Activated CD4-positive, alpha-beta T cell treated with anti-CD3 and anti-CD28 coated beads for 36 hours (primary cell): ENCODE results near the gene SLC22A7. TPM values are rescaled to one million over a fixed set of nuclear protein-coding genes. Genes with fewer than 3 reads are reported as not detected.

ENCODE experiments used
- ATAC-seq: fragments of 200-7000 bp; cut with Tn5 transposase; one replicate; pipeline ENCODE4 v1.10.0; 2021; ENCODE audit warnings: mild to moderate bottlenecking, moderate library complexity
- CTCF ChIA-PET: fragments of 350-600 bp; sonication (Branson Sonifier 250); formaldehyde crosslinking; loops from one replicate; lab custom pipeline; 2021; ENCODE audit warnings: antibody characterized with exemption; lab: Charles Lee
- POLR2A ChIA-PET: fragments of 350-600 bp; sonication (Branson Sonifier 250); formaldehyde crosslinking; loops from one replicate; lab custom pipeline; 2021; ENCODE audit warnings: antibody characterized with exemption, inconsistent platforms; lab: Charles Lee
- DNase-seq: peaks from one replicate; pipeline ENCODE4 v3.0.0-alpha.2; 2020
- H3K27ac Mint-ChIP-seq: one replicate; pipeline ENCODE4 v1.8.0; 2021; ENCODE audit warnings: mixed read lengths
- H3K27me3 Mint-ChIP-seq: one replicate; pipeline ENCODE4 v1.8.0; 2021; ENCODE audit warnings: mixed read lengths
- H3K36me3 Mint-ChIP-seq: one replicate; pipeline ENCODE4 v1.8.0; 2021; ENCODE audit warnings: low read depth, mixed read lengths
- H3K4me1 Mint-ChIP-seq: one replicate; pipeline ENCODE4 v1.8.0; 2021; ENCODE audit warnings: mixed read lengths
- H3K4me3 Mint-ChIP-seq: one replicate; pipeline ENCODE4 v1.8.0; 2021; ENCODE audit warnings: mild to moderate bottlenecking, moderate library complexity, mixed read lengths
- H3K9me3 Mint-ChIP-seq: one replicate; pipeline ENCODE4 v1.8.0; 2021; ENCODE audit warnings: low read depth, mixed read lengths
- intact Hi-C, 2 experiments: fragments of 100-400 bp; cut with DNase I in 1 of 2; cut with micrococcal nuclease in 1 of 2; formaldehyde crosslinking; loops; one replicate each; pipeline versions ENCODE4 v1.14.2 to v1.15.1; 2022 to 2024; cut with DNase I, micrococcal nuclease
- total RNA-seq, 2 experiments: library from RNA; stranded (reverse); gene quantifications; one replicate each; pipeline ENCODE4 v1.2.3, GENCODE V29; 2021

Gene SLC22A7
- not detected for total RNA-seq

GRCh38 chr6:43297644-43298564, at the start of gene SLC22A7:
TSS of gene SLC22A7 (plus strand) at chr6:43298260. CDS start at chr6:43298359, 99 bp downstream.
- Mint-ChIP-seq H3K4me3 (no peak within 1 kb of the TSS), H3K4me1 (no peaks in the 10 kb centered on the region), H3K9me3 (no peaks in the 10 kb centered on the region), H3K27me3 (peaks cover 4% of the 10 kb centered on the region), H3K27ac (no peak within 1 kb of the TSS), H3K36me3 (no peaks in the 10 kb centered on the region)
- intact Hi-C loops = no loop called here
- DNase-seq = no peak
- ATAC-seq = no peak
- POLR2A ChIA-PET = no interaction called here
- CTCF ChIA-PET = interaction anchor here (1.0 kb wide), 1 partner anchor 34 kb away, joined by 3 read pairs; no protein-coding TSS in a partner anchor

- DNase-seq (no peak), ATAC-seq (no peak)
- POLR2A ChIA-PET = no interaction called here
- no peak overlapping the region for H3K4me3 Mint-ChIP-seq
- H3K36me3 Mint-ChIP-seq = no peaks in the 10 kb centered on the region
- no peaks in the 10 kb centered on the region for H3K9me3 Mint-ChIP-seq
- CTCF ChIA-PET = interaction anchor here (0.5 to 0.7 kb wide), 2 partner anchors 14 to 257 kb away, joined by 3 to 4 read pairs; no protein-coding TSS in a partner anchor
- peaks cover 25% of the 10 kb centered on the region for H3K4me1 Mint-ChIP-seq
- H3K27ac Mint-ChIP-seq = no peak overlapping the region
- H3K27me3 Mint-ChIP-seq = peaks cover 18% of the 10 kb centered on the region
- intact Hi-C loops = loop anchor here in 1 of 2 experiments (5.0 kb wide), 1 partner anchor 76 kb away; the partner anchor contains the start of gene SRF
These were observed 49.3 kb upstream of the SLC22A7 start for GRCh38 chr6:43248791-43249190.

- CTCF ChIA-PET = interaction anchor here (0.7 to 1.3 kb wide), 3 partner anchors 16 to 22 kb away, joined by 3 read pairs; partner anchors contain the start of gene DNPH1
- POLR2A ChIA-PET = no interaction called here
- no peaks in the 10 kb centered on the region for H3K36me3 Mint-ChIP-seq
- no peak overlapping the region for H3K4me3 Mint-ChIP-seq
- H3K4me1 Mint-ChIP-seq = peaks cover 32% of the 10 kb centered on the region
- H3K27ac Mint-ChIP-seq = no peak overlapping the region
- intact Hi-C loops = no loop called here
- ATAC-seq = no peak
- H3K27me3 Mint-ChIP-seq = peaks cover 18% of the 10 kb centered on the region
- no peaks in the 10 kb centered on the region for H3K9me3 Mint-ChIP-seq
- peak; percentile 53 for DNase-seq
These were observed 47.1 kb upstream of the SLC22A7 start for GRCh38 chr6:43250992-43251373.

- no peaks in the 10 kb centered on the region for H3K9me3 Mint-ChIP-seq
- peaks cover 22% of the 10 kb centered on the region for H3K4me1 Mint-ChIP-seq
- ChIA-PET POLR2A (interaction anchor here (0.7 kb wide), 1 partner anchor 506 kb away, joined by 3 read pairs; no protein-coding TSS in a partner anchor), CTCF (interaction anchor here (0.7 to 1.7 kb wide), 6 partner anchors 11 to 1000 kb away, joined by 3 to 6 read pairs (median 4); partner anchors contain the start of gene DNPH1)
- no peak overlapping the region for H3K4me3 Mint-ChIP-seq
- DNase-seq (no peak), ATAC-seq (no peak)
- H3K36me3 Mint-ChIP-seq = no peaks in the 10 kb centered on the region
- H3K27ac Mint-ChIP-seq = no peak overlapping the region
- intact Hi-C loops = no loop called here
- peaks cover 18% of the 10 kb centered on the region for H3K27me3 Mint-ChIP-seq
These were observed 44.7 kb upstream of the SLC22A7 start for GRCh38 chr6:43253401-43253800.

GRCh38 chr6:43254138-43254817, 43.8 kb upstream of the SLC22A7 start:
- DNase-seq (peak; percentile 65), ATAC-seq (peak; percentile 87)
- Mint-ChIP-seq H3K36me3 (no peaks in the 10 kb centered on the region), H3K9me3 (no peaks in the 10 kb centered on the region), H3K27ac (no peak overlapping the region), H3K4me1 (peaks cover 22% of the 10 kb centered on the region), H3K27me3 (peaks cover 18% of the 10 kb centered on the region), H3K4me3 (no peak overlapping the region)
- ChIA-PET CTCF (interaction anchor here (0.6 to 1.7 kb wide), 3 partner anchors 12 to 186 kb away, joined by 3 to 4 read pairs (median 3); no protein-coding TSS in a partner anchor), POLR2A (interaction anchor here (0.7 kb wide), 1 partner anchor 507 kb away, joined by 3 read pairs; no protein-coding TSS in a partner anchor)
- intact Hi-C loops = no loop called here

- H3K9me3 Mint-ChIP-seq = no peaks in the 10 kb centered on the region
- ATAC-seq (no peak), DNase-seq (no peak)
- peaks cover 22% of the 10 kb centered on the region for H3K4me1 Mint-ChIP-seq
- H3K27ac Mint-ChIP-seq = no peak overlapping the region
- H3K4me3 Mint-ChIP-seq = no peak overlapping the region
- no peaks in the 10 kb centered on the region for H3K36me3 Mint-ChIP-seq
- intact Hi-C loops = no loop called here
- ChIA-PET CTCF (interaction anchor here (0.6 to 1.5 kb wide), 2 partner anchors 25 to 185 kb away, joined by 3 to 5 read pairs; partner anchors contain the start of gene DNPH1), POLR2A (no interaction called here)
- peaks cover 18% of the 10 kb centered on the region for H3K27me3 Mint-ChIP-seq
These were observed 43.2 kb upstream of the SLC22A7 start for GRCh38 chr6:43254846-43255245.

- POLR2A ChIA-PET = interaction anchor here (0.7 kb wide), 1 partner anchor 223 kb away, joined by 3 read pairs; no protein-coding TSS in a partner anchor
These were observed 42.5 kb upstream of the SLC22A7 start for GRCh38 chr6:43255408-43256054.

GRCh38 chr6:43256670-43257366, 41.2 kb upstream of the SLC22A7 start:
- Mint-ChIP-seq H3K4me3 (no peak overlapping the region), H3K4me1 (peaks cover 13% of the 10 kb centered on the region), H3K9me3 (no peaks in the 10 kb centered on the region), H3K27me3 (peaks cover 6% of the 10 kb centered on the region), H3K36me3 (no peaks in the 10 kb centered on the region), H3K27ac (no peak overlapping the region)
- ChIA-PET CTCF (interaction anchor here (0.9 to 1.5 kb wide), 2 partner anchors 27 to 57 kb away, joined by 3 to 5 read pairs; partner anchors contain the start of gene DNPH1), POLR2A (no interaction called here)
- ATAC-seq (no peak), DNase-seq (no peak)
- intact Hi-C loops = no loop called here

More at GRCh38 chr6:43255408-43256054, 42.5 kb upstream of the SLC22A7 start:
- Mint-ChIP-seq H3K27ac (no peak overlapping the region), H3K4me1 (peaks cover 22% of the 10 kb centered on the region), H3K27me3 (peaks cover 18% of the 10 kb centered on the region), H3K36me3 (no peaks in the 10 kb centered on the region), H3K9me3 (no peaks in the 10 kb centered on the region), H3K4me3 (no peak overlapping the region)
- ATAC-seq = no peak
- CTCF ChIA-PET = interaction anchor here (1.5 kb wide), 1 partner anchor 26 kb away, joined by 5 read pairs; the partner anchor contains the start of gene DNPH1
- intact Hi-C loops = no loop called here
- no peak for DNase-seq

GRCh38 chr6:43257367-43258145, 40.5 kb upstream of the SLC22A7 start:
- Mint-ChIP-seq H3K27ac (no peak overlapping the region), H3K4me1 (peaks cover 13% of the 10 kb centered on the region), H3K9me3 (no peaks in the 10 kb centered on the region), H3K36me3 (no peaks in the 10 kb centered on the region), H3K27me3 (peaks cover 4% of the 10 kb centered on the region), H3K4me3 (no peak overlapping the region)
- DNase-seq (peak; percentile 39), ATAC-seq (peak; percentile 24)
- ChIA-PET CTCF (interaction anchor here (0.6 kb wide), 1 partner anchor 11 kb away, joined by 3 read pairs; no protein-coding TSS in a partner anchor), POLR2A (no interaction called here)
- intact Hi-C loops = no loop called here

- ChIA-PET POLR2A (no interaction called here), CTCF (interaction anchor here (0.6 kb wide), 2 partner anchors 11 to 140 kb away, joined by 3 read pairs; no protein-coding TSS in a partner anchor)
- Mint-ChIP-seq H3K27ac (no peak overlapping the region), H3K36me3 (no peaks in the 10 kb centered on the region), H3K9me3 (no peaks in the 10 kb centered on the region), H3K4me3 (no peak overlapping the region), H3K4me1 (peaks cover 13% of the 10 kb centered on the region), H3K27me3 (no peaks in the 10 kb centered on the region)
- DNase-seq = no peak
- intact Hi-C loops = no loop called here
- ATAC-seq = no peak
These were observed 39.9 kb upstream of the SLC22A7 start for GRCh38 chr6:43258180-43258579.
